Activated CD4-positive, alpha-beta T cell treated with anti-CD3 and anti-CD28 coated beads, Interleukin-2, amount 10 ng/mL, durations not matched to agents 24 days and 14 days (primary cell): Measurements from ENCODE around the gene OR1M1. TPM values are rescaled to one million over a fixed set of nuclear protein-coding genes. Genes with fewer than 3 reads are reported as not detected.
"Not testable (repeated sequence)": the region's sequence is repeated elsewhere in the genome, so short reads cannot be mapped to it uniquely, and the experiment has no call there.

Source experiments
- DNase-seq: peaks from one replicate; pipeline ENCODE4 v3.0.0; 2022
- H3K27ac Mint-ChIP-seq: one replicate; pipeline ENCODE4 v1.8.0; 2022; ENCODE audit warnings: mild to moderate bottlenecking, mixed read lengths
- H3K27me3 Mint-ChIP-seq: one replicate; pipeline ENCODE4 v1.8.0; 2022; ENCODE audit warnings: mixed read lengths
- H3K36me3 Mint-ChIP-seq: one replicate; pipeline ENCODE4 v1.8.0; 2022; ENCODE audit warnings: low read depth, mild to moderate bottlenecking, mixed read lengths
- H3K4me1 Mint-ChIP-seq: one replicate; pipeline ENCODE4 v1.8.0; 2021; ENCODE audit warnings: mixed read lengths
- H3K4me3 Mint-ChIP-seq: one replicate; pipeline ENCODE4 v1.8.0; 2022; ENCODE audit warnings: mild to moderate bottlenecking, moderate library complexity, mixed read lengths
- H3K9me3 Mint-ChIP-seq: one replicate; pipeline ENCODE4 v1.8.0; 2021; ENCODE audit warnings: mixed read lengths
- intact Hi-C: fragments of 100-400 bp; cut with micrococcal nuclease; formaldehyde crosslinking; loops from one replicate; pipeline ENCODE4 v1.15.1; 2023
- total RNA-seq: library from RNA; stranded (reverse); gene quantifications from 2 replicates; pipeline ENCODE4 v1.2.3, GENCODE V29; 2022

OR1M1 gene
- total RNA-seq, 1 donor from 2014 or later: not detected

DNA sequence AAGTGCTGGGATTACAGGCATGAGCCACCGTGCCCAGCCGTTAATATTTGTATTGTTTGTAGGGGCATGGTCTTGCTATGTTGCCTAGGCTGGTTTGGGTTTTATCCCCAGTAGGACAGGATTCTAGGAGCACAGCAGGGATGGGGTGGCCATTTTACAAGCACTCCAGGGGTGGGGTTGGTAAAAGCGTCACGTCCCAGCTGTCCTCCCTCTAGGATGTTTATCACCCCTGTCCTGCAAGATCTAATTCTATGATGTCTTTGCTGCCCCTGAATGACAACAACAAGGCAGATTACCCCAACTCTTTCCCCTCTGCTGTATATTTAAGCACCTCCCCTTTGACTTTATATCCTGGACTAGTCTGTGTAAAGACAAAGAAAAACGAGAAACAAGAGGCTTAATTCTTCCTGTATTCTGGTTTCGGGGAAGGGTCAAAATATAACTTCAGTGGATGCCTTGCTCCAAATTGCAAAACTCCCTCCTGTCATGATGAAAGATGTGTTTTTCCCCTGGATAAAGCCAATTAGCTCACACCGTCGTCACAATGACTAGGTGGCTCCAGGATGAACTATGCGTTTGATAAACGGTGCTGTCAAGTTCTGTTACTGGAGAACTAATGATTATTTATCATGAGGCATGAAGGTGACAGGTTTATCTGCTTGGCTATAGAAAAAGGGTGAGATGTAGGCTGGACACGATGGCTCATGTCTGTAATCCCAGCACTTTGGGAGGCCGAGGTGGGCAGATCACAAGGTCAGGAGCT lies 27.8 kb upstream of the OR1M1 start:
- Mint-ChIP-seq H3K27me3 (no peaks in the 10 kb centered on the region), H3K36me3 (no peaks in the 10 kb centered on the region), H3K4me3 (no peak overlapping the region), H3K4me1 (no peaks in the 10 kb centered on the region), H3K27ac (no peak overlapping the region), H3K9me3 (no peaks in the 10 kb centered on the region)
- no peak for DNase-seq
- intact Hi-C loops: no loop called here

DNA sequence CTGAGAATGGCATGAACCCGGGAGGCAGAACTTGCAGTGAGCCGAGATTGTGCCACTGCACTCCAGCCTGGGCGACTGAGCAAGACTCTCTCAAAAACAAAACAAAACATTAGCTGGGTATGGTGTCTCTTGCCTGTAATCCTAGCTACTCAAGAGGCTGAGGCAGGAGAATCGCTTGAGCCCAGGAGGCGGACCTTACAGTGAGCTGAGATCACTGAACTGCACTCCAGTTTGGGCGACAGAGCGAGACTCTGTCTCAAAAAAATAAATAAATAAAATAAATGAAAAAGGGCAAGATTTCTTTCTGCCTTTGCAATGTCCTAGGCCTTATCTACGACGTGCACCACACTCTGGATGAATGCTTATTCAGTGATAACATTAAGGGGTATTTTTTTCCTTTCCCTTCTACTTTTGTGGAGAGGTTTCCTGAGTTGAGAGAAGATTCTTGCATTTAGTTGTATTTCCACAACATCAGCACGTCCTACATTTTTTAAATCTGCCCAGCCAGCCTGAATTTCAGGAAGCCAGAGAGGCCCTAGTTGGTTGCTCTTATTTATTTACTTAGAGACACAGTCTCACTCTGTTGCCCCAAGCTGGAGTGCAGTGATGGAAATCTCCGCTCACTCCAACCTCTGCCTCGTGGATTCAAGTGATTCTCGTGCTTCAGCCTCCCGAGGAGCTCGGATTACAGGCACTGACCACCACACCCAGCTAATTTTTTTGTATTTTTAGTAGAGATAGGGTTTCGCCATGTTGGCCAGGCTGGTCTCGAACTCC lies 26.1 kb upstream of the OR1M1 start:
- Mint-ChIP-seq H3K27ac (no peak overlapping the region), H3K4me3 (no peak overlapping the region), H3K9me3 (no peaks in the 10 kb centered on the region), H3K27me3 (no peaks in the 10 kb centered on the region), H3K36me3 (no peaks in the 10 kb centered on the region), H3K4me1 (no peaks in the 10 kb centered on the region)
- DNase-seq: no peak
- intact Hi-C loops: no loop called here

DNA sequence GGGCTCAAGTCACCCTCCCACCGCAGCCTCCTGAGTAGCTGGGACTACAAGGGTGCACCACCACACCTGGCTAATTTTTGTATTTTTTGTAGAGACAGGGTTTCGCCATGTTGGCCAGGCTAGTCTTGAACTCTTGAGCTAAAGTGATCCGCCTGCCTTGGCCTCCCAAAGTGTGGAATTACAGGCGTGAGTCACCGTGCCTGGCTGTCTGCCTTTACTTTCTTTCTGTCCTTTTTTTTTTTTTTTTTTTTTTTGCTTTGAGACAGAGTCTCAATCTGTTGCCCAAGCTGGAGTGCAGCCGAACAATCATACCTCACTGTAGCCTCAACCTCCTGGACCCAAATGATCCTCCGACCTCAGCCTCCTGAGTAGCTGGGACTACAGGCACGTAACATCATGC lies 25.0 kb upstream of the OR1M1 start:
- no peak overlapping the region for H3K4me3 Mint-ChIP-seq

DNA sequence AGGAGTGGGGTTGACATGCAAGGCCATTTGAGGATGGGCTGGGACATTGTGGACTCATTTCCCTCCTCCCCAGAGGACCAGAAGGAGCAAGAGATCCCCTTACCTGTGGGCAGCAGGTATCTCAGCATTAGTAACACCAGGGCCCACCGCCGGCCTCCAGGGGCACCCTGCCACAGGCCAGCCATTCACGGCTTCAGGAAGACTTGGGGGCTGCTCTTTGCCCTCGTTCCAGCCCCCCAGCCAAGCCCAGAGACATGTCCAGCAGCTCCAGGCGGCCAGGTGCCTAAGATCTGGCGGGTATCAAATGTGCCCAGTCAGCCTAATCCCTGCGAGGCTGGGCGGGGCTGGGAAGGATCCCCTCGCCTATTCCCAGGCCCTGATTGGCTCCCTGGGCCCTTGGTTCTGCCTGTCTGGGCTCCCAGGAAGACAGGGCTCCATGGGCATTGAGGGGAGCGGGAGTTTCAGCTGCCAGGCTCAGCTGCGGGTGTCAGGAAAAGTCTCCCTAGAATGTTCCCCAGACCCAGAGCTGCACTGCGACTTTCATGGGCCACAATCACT lies 21.3 kb upstream of the OR1M1 start:
- intact Hi-C loops: no loop called here
- H3K27ac Mint-ChIP-seq: peak overlapping the region; percentile 51
- H3K36me3 Mint-ChIP-seq: no peaks in the 10 kb centered on the region
- H3K4me3 Mint-ChIP-seq: no peak overlapping the region
- H3K9me3 Mint-ChIP-seq: no peaks in the 10 kb centered on the region
- H3K27me3 Mint-ChIP-seq: no peaks in the 10 kb centered on the region
- H3K4me1 Mint-ChIP-seq: no peaks in the 10 kb centered on the region
- DNase-seq: no peak

More for the DNA sequence above, 25.0 kb upstream of the OR1M1 start:
- no peak overlapping the region for H3K27ac Mint-ChIP-seq
- H3K36me3 Mint-ChIP-seq: no peaks in the 10 kb centered on the region
- DNase-seq: no peak
- no peaks in the 10 kb centered on the region for H3K9me3 Mint-ChIP-seq
- no peaks in the 10 kb centered on the region for H3K27me3 Mint-ChIP-seq
- intact Hi-C loops: no loop called here
- no peaks in the 10 kb centered on the region for H3K4me1 Mint-ChIP-seq

DNA sequence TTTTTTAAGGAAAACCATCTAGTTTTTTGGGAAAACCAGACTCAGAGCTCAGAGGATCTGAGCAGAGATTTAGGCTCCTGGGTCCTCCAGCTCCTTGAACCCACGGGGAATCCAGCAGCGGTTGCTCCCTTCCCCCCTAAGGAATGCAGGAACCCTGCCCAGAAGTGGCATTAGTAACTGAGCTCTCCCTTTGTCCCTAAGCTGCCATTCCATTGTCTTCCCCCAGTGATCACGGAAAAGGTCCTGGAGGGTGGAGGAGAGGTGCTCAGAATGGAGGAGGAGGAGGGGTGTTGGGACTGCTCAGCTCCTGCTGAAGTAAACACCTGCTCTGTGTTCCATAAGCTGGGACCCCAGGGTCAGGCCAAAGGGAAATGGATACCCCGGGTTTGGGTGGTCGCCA lies 16.8 kb upstream of the OR1M1 start:
- intact Hi-C loops: no loop called here
- H3K27ac Mint-ChIP-seq: no peak overlapping the region
- no peaks in the 10 kb centered on the region for H3K36me3 Mint-ChIP-seq
- H3K4me3 Mint-ChIP-seq: no peak overlapping the region
- no peak for DNase-seq
- no peaks in the 10 kb centered on the region for H3K27me3 Mint-ChIP-seq
- H3K9me3 Mint-ChIP-seq: no peaks in the 10 kb centered on the region
- no peaks in the 10 kb centered on the region for H3K4me1 Mint-ChIP-seq

DNA sequence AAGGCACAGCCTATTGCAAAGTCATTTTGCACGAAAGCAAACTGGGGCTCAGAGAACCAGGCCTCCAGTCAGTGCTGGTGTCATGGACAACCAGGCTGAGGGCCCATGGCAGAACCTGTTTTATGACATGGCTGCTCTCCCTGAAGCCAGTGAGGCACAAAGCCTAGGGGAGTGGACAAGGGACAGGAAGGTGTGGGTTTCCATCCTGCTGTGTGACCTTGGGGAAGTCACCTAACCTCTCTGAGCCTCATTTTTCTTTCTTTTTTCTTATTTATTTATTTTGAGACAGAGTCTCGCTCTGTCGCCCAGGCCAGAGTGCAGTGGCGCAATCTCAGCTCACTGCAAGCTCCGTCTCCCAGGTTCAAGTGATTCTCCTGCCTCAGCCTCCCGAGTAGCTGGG lies 15.1 kb upstream of the OR1M1 start:
- H3K9me3 Mint-ChIP-seq, DNase-seq, H3K4me3 Mint-ChIP-seq, H3K27ac Mint-ChIP-seq, H3K27me3 Mint-ChIP-seq, intact Hi-C loops, H3K36me3 Mint-ChIP-seq, H3K4me1 Mint-ChIP-seq: not testable (repeated sequence)

DNA sequence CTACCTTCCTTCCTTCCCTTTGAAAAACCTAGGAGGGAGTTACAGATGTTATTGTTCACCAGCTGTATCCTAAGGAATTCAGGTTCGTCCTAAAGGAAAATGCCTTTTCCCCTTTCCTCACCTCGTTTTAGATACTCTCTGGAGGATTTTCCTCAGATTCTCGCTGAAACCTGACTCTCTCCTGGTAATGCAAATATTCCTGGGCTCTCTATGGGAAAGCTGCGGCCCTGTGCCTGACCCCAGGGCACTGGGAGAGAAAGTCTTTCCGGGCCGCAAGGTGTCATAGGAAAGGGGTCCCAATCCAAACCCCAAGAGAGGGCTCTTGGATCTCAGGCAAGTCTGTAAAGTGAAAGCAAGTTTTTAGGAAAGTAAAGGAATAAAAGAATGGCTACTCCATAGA lies 13.1 kb upstream of the OR1M1 start:
- Mint-ChIP-seq H3K36me3 (no peaks in the 10 kb centered on the region), H3K27me3 (no peaks in the 10 kb centered on the region), H3K4me1 (no peaks in the 10 kb centered on the region), H3K9me3 (no peaks in the 10 kb centered on the region), H3K27ac (no peak overlapping the region), H3K4me3 (no peak overlapping the region)
- no peak for DNase-seq
- intact Hi-C loops: no loop called here

DNA sequence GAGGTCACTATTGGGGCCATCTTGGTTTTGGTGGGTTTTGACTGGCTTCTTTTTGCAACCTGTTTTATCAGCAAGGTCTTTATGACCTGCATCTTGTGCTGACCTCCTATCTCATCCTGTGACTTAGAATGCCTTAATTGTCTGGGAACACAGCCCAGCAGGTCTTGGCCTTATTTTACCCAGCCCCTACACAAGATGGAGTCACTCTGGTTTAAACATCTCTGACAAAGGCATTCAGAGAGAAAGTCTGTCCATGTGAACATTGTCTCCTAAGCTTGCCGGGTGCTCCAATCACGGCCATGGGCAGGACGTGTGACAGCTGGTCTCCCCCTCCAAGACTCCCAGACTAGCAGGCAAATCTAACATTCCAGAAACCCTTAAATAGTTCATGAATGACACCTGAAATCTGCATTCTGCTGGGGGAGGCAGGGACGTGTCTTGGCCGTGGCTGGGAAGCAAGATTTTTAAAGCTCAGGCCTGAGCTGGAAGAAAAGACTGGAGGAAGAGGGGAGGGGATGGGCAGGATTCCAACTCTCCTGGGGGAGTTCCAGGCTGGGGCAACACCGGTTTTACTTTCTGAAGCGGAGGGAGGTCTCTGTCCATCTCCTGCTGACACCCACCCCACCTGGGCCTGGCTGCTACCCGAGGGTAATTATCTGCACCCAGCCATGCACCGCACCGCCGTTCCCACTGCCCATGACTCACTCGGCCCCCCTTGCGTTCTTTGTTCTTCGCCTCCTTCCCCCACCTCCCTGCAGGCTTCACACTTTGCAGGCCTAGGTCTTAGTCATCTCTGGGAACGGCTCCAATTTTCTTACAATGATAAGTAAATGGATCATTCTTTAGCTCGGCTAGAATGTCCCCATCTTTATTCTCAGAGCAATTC lies 11.6 kb upstream of the OR1M1 start:
- no peak for DNase-seq
- H3K27me3 Mint-ChIP-seq: no peaks in the 10 kb centered on the region
- H3K4me1 Mint-ChIP-seq: peaks cover 2% of the 10 kb centered on the region
- H3K4me3 Mint-ChIP-seq: no peak overlapping the region
- H3K9me3 Mint-ChIP-seq: no peaks in the 10 kb centered on the region
- no peak overlapping the region for H3K27ac Mint-ChIP-seq
- intact Hi-C loops: no loop called here
- H3K36me3 Mint-ChIP-seq: no peaks in the 10 kb centered on the region

DNA sequence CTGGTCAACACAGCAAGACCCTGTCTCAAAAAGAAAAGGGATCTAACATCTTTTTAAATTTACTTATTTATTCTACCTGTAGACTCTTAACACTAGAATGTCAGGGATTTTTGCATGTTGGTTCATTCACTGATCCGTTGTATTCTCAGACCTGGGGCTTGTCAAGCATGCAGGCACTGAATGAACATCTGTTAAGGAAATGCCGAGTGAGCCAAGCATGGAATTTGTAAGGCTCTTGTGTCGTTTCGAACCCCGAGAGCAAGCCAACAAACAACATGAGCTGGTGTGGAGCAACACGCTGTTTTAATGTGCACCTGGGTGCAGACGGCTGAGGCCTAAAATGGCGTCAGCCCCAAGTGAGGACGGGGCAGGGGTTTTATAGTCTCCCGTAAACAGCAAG lies 10.0 kb upstream of the OR1M1 start:
- Mint-ChIP-seq H3K36me3 (no peaks in the 10 kb centered on the region), H3K4me1 (peaks cover 2% of the 10 kb centered on the region), H3K9me3 (no peaks in the 10 kb centered on the region), H3K4me3 (no peak overlapping the region), H3K27me3 (no peaks in the 10 kb centered on the region), H3K27ac (no peak overlapping the region)
- intact Hi-C loops: no loop called here
- DNase-seq: no peak

DNA sequence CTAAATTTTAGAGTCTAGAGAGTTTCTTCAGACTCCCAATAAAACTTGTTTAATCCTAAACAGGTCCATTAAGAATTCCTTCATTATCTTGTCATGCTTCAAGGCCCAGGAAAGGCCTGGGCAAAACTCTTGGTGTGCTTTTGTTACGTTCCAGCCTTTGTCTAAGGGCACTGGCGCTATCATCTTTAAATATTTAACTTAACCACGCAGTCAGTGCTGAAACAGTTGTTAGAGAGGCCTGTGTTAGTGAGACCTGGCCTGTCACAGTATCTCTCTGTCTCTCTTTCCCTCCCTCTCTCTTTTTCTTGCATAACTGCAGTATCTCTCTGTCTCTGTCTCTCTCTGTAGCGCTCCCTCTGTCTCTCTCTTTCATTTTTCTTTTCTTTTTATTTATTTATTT lies 8.2 kb upstream of the OR1M1 start:
- intact Hi-C loops: no loop called here

DNA sequence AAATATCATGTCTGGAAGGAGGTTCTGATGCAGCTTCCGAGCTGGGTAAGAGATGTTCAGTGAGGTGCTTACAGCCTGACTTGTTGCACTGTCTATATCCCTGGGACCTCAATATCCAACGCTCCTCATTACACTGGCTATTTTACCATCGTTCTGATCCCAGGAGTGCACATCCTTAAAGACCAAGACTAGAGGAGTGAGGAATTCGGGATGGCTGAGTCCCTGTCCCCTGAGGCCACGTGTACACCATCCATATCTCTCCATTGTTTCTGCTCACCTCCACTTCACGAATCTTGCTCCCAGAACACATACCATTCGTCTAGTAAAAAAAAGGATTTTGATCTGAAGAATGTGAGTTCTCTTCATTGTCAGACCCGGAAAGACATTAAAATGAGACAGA lies 20.5 kb downstream of the OR1M1 start, which contains the start of gene OR7G2:
Gene OR7G2, minus strand, starts transcription at position 101 of the 400 bp plus-strand sequence. CDS start 4,232 bp downstream, outside the sequence.
- Mint-ChIP-seq H3K27me3 (no peaks in the 10 kb centered on the region), H3K4me1 (no peaks in the 10 kb centered on the region), H3K36me3 (no peaks in the 10 kb centered on the region), H3K27ac (no peak within 1 kb of the TSS), H3K9me3 (peaks cover 5% of the 10 kb centered on the region), H3K4me3 (no peak within 1 kb of the TSS)
- no peak for DNase-seq
- intact Hi-C loops: no loop called here

More for the DNA sequence above, 8.2 kb upstream of the OR1M1 start:
- Mint-ChIP-seq H3K27me3 (no peaks in the 10 kb centered on the region), H3K27ac (no peak overlapping the region), H3K4me1 (peaks cover 2% of the 10 kb centered on the region), H3K4me3 (no peak overlapping the region), H3K9me3 (no peaks in the 10 kb centered on the region), H3K36me3 (no peaks in the 10 kb centered on the region)
- no peak for DNase-seq

DNA sequence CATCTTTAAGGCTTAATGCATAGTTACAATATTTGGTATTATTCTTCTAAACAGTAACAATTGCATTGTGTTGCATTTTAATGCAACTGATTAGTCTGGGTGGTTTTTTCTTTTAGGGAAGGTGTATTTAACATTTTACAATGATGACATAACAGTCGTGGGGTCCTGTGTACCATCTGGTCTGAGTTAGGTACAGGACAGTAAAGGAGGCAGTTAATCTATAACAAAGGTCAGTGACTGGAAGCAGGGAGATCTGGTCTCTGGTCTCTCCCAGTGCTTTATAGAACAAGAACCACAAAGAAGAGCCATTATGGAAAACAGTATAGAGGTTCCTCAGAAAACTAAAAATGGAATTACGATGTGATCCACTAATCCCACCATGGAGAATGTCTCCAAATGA lies 23.1 kb downstream of the OR1M1 start:
- no peak for DNase-seq
- Mint-ChIP-seq H3K36me3 (no peaks in the 10 kb centered on the region), H3K27me3 (no peaks in the 10 kb centered on the region), H3K4me3 (no peak overlapping the region), H3K4me1 (no peaks in the 10 kb centered on the region), H3K9me3 (peaks cover 5% of the 10 kb centered on the region), H3K27ac (no peak overlapping the region)
- intact Hi-C loops: no loop called here

DNA sequence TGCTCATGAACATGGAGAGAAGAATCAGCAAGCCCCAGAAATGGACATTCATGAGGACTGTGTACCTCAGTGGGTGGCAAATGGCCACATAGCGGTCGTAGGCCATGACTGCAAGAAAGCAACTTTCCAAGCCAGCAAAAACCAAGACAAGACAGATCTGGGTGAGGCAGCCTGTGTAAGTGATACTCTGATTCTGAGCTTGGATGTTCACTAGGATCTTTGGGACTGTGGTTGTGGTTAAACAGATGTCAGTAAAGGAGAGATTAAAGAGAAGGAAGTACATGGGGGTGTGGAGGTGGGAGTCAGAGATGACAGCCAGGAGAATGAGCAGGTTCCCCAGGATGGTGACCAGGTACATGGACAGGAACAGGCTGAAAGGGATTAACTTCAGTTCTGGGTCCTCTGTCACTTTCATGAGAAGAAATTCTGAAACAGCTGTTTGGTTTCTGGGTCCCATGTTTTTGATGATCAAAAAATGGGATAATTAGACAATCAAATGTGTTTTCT lies 28.5 kb downstream of the OR1M1 start, which contains the start of gene OR7G1:
Gene OR7G1, minus strand, starts transcription at position 457 of the 507 bp plus-strand sequence. Its CDS starts 0 bp downstream, at position 457.
- Mint-ChIP-seq H3K27me3 (no peaks in the 10 kb centered on the region), H3K9me3 (peaks cover 5% of the 10 kb centered on the region), H3K4me3 (no peak within 1 kb of the TSS), H3K27ac (no peak within 1 kb of the TSS), H3K36me3 (no peaks in the 10 kb centered on the region), H3K4me1 (no peaks in the 10 kb centered on the region)
- no peak for DNase-seq
- intact Hi-C loops: no loop called here
